SK-N-SH (cell line): ENCODE measurements around the gene CCNK.

ENCODE experiments used
- FOXJ3 ChIP-seq: sonication (generic); formaldehyde crosslinking; IDR thresholded peaks from 2 replicates; pipeline ENCODE4 v1.5.1; 2020; ENCODE audit warnings: mild to moderate bottlenecking, missing genetic modification reagents
- FOXM1 ChIP-seq: IDR thresholded peaks from 2 replicates; pipeline ENCODE4 v1.4.0; 2012; ENCODE audit warnings: low read depth, mild to moderate bottlenecking
- JUND ChIP-seq: IDR thresholded peaks from 2 replicates; pipeline ENCODE4 v1.4.0; 2012
- RCOR1 ChIP-seq: fragments of 150-350 bp; IDR thresholded peaks from 2 replicates; pipeline ENCODE4 v1.6.1; 2017; ENCODE audit warnings: antibody characterized with exemption, low read length
- TCF12 ChIP-seq: IDR thresholded peaks from 2 replicates; pipeline ENCODE4 v1.4.0; 2012
- YY1 ChIP-seq: IDR thresholded peaks from 2 replicates; pipeline ENCODE4 v1.4.0; 2012; ENCODE audit warnings: low read depth, mild to moderate bottlenecking
- TF ChIP-seq, protein P1 (sequence below): fragments of 150-350 bp; IDR thresholded peaks from 2 replicates; pipeline ENCODE4 v1.6.1; 2017; ENCODE audit warnings: antibody characterized with exemption, low read length, low read depth, borderline replicate concordance
- TF ChIP-seq, protein P2 (sequence below): fragments of 200-600 bp; sonication (generic); IDR thresholded peaks from 2 replicates; pipeline ENCODE4 v1.6.1; 2017; ENCODE audit warnings: antibody characterized with exemption, mild to moderate bottlenecking, moderate library complexity
- TF ChIP-seq, protein P3 (sequence below): IDR thresholded peaks from 2 replicates; pipeline ENCODE4 v1.4.0; 2012; ENCODE audit warnings: low read depth

DNA sequence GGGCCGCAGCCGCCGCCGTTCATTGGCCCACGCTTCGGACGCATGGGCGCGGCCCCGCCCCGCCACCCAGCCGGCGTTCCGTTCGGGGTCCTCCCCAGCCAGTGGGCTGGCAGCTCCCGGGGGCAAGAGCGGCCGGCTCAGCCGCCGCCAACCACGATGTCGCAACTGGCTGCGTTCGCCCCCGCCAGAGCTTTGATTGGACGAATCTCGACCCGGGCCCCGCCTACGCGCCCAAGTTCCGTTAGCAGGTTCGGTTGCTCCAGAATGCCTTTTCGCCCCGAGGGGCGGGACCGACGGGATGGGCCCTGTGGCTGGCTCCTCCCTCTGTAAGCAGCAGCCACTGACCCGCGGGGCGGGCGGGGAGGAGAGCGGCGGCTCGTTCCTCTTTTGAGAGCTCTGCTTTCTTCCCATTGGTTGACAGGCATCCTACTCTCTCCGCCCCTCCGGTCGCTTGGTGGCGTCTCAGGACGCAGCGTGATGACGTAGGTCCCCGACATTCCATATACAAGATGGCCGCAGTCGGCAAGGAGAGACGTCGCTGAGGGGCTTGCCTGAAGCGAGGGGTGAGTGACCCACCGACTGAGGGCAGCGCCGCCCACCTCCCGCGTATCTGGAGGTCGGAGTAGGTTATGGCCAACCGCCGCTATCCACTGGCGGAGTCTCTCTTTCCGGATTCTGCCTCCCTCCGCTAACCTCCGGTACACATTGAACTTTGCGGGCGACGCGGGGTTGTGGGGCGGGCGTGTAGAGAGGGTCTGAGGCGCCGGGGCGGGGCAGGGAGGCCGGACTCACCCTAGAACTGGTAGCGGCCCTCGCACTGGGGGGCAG lies at the start of gene CCNK:
- TF ChIP-seq FOXJ3 (no peak), JUND (no peak), YY1 (peak; percentile 97), FOXM1 (no peak), RCOR1 (no peak), TCF12 (no peak)
- TF ChIP-seq, protein P1, sequence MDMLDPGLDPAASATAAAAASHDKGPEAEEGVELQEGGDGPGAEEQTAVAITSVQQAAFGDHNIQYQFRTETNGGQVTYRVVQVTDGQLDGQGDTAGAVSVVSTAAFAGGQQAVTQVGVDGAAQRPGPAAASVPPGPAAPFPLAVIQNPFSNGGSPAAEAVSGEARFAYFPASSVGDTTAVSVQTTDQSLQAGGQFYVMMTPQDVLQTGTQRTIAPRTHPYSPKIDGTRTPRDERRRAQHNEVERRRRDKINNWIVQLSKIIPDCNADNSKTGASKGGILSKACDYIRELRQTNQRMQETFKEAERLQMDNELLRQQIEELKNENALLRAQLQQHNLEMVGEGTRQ, result no peak
- TF ChIP-seq, protein P2, sequence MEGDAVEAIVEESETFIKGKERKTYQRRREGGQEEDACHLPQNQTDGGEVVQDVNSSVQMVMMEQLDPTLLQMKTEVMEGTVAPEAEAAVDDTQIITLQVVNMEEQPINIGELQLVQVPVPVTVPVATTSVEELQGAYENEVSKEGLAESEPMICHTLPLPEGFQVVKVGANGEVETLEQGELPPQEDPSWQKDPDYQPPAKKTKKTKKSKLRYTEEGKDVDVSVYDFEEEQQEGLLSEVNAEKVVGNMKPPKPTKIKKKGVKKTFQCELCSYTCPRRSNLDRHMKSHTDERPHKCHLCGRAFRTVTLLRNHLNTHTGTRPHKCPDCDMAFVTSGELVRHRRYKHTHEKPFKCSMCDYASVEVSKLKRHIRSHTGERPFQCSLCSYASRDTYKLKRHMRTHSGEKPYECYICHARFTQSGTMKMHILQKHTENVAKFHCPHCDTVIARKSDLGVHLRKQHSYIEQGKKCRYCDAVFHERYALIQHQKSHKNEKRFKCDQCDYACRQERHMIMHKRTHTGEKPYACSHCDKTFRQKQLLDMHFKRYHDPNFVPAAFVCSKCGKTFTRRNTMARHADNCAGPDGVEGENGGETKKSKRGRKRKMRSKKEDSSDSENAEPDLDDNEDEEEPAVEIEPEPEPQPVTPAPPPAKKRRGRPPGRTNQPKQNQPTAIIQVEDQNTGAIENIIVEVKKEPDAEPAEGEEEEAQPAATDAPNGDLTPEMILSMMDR, result no peak
- TF ChIP-seq, protein P3, sequence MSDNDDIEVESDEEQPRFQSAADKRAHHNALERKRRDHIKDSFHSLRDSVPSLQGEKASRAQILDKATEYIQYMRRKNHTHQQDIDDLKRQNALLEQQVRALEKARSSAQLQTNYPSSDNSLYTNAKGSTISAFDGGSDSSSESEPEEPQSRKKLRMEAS, result no peak
